Activated CD4-positive, alpha-beta T cell treated with anti-CD3 and anti-CD28 coated beads for 1 hour (primary cell): ENCODE results near the gene ABCD3.
A peak's percentile ranks its signal among the peaks of the same experiment; 100 is the strongest.

Experiments
- DNase-seq: peaks from one replicate; pipeline ENCODE4 v3.0.0-alpha.2; 2020

ABCD3 gene

DNA sequence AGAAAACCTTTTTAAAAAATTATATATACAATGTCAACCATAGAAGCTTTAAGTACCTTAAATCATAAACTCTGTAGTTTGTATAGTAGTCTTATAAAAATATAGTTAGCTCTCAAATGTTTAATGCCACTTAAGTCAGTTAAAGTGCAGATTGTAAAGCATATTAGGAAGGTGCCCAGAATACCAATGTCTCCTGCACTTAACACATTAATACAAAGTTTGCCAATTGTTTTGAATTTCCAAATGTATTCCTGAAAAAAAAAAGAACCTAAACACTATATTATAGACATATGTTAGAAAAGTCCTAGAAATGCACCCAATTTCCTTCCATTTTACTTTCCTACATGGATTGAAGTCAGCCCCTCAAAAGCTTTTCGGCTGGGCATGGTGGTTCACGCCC lies 111.2 kb downstream of the ABCD3 start:
- no peak for DNase-seq

DNA sequence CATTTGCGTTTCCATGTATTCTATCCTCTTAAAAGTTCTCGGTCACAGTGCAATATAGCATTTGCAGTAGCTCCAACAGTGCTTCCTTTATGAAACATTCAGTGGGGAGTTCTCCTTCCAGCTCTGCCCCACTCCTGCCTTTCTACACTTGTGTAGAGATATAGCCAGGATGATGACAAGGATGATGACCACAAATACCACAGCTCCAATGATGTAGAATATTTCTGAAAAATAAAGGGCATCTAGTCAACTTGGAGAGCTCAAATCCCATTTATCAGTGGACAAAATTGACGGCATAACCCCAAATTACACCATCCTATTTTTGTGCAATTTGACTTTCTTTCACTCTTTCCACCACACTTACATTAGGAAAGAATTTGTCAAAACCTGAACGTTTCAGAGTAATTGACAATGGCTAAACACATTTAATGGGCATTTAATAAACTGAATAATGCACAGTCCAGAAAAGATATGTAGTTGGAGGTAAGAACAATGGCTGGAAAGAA lies 112.2 kb downstream of the ABCD3 start:
- no peak for DNase-seq

DNA sequence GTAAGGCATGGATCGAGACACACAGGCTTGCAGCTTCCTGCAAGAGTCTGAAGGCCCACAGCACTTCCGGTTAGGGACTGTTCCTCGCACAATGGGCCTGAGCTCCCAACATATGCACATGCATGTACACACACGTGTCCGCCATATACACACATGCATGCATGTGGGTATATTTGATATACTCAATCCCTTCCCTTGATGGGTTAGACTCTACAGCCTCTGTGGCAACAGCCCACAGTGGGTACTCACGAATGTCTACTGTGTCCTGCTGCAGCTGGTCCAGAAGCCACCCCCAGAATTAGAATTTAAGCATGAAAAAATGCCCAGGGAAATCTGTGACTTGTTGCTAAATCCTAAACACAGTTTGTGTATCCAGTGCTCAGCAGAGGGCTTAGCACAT lies 113.5 kb downstream of the ABCD3 start:
- DNase-seq: no peak

DNA sequence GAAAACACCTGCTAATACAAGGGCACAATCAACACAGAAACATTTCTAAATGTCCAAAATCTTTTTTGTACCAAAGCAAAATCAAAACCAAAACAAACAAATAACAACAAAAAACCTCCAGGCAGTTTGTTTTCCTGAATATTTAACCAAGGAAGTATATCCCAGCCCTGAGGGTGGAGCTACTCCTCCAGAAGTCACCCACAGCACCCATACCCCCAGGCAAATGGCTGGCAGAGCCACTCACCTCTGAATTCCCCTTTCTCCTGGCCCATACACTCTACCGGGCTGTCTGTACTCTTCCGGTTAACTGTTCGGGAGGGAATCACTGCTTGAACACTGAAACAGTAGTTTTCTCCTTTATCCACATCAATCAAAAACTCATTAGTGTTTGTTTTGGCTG lies 113.9 kb downstream of the ABCD3 start:
- DNase-seq: no peak

DNA sequence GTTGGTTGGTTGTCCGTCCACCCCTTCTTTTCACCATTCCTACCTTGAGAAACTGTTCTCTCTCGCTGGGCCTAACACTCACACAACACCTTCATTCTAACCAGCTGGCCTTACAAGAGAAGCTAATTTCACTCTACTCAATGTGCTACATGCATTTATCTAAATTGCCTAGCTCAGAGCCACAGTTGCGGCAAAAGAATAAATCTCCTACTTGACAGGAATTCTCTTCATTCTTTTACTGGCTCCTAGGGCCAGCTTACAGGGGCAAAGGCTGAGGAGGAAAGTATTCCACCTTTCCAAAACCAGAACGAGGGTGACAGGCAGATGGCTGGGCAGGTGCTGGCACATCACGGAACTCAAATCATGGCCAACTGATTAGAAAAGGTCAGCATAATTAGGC lies 116.9 kb downstream of the ABCD3 start:
- DNase-seq: no peak

DNA sequence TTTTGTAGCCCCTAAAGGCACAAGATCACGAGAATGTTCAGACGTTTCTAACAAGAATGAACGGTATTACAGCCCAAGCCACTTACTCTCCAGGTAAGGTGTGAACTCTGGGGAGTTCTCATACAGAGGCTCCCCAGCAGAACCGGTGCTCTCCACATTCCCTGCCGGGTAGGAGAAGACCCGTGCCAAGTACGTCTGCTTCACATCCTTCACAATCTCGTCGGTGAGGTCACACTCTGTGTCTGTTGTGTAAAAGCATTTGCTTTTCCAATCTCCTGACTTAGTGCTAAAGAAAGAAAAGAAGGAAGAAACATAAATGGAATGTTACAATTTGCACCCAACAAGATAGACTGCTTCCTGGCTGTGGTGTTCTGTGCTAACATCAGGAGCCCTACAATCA lies 117.7 kb downstream of the ABCD3 start:
- DNase-seq: no peak

DNA sequence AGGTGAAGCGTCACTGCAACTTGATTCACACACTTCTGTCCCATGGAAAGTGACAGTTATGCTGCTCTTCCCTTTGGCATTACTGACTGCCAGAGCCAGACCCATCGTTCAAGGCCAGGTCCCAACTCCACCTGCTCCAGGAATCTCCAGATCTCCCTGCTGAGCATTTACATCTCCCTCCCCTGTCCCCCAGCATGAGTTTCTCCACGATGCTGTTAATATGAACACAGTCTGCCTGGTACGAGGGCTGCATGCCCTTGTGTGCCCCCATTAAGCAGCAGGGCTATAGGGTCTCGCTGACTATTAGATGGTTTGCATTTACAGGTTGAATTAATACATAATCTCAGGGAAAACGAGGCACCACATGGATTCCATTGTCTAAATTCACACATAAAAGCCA lies 119.1 kb downstream of the ABCD3 start:
- DNase-seq: no peak

DNA sequence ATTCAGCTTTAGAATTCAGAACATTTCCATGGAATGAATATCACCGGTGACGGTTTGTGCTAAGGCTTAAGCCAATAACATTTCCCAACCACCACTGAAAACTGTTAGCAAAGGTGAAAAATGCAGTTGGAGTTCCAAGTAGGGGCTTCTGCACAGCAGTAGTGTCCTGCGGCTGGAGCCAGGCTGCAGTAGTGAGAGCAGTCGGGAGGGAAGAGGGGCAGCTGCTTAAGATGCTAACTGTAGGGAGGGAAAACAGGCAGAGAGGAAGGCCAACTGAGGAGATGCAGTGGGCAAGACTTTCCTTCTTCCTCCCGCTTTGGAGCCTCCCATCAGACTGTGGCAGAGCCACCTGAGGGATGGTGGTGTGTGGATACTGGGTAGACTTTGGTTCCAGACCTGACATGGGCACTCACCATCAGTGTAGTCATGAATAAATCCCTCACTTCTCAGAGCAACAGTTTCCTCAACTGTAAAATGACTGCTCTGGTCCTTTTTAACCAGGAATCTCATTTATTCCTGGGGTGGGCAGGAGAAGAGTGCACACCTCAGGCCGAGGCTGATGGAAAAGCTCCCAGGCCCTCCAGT lies 120.1 kb downstream of the ABCD3 start:
- no peak for DNase-seq

DNA sequence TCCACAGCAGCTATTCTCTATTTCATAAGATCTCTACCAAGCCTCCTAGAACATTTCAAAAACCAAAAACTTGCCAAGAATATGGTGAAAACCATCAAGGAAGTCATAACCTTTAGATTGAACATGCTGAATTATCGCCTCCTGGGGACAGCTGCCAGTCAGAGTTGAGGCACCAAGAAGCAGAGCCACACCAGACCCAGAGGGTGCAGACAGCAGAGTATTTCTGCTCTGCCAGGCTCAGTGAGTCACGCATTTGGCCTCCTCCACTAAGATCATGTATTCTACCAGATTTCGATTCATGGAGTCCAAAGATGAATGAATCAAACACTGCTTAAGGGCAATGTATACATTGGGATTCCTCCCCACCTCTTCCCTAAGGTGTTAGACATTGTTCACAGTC lies 121.3 kb downstream of the ABCD3 start:
- no peak for DNase-seq

DNA sequence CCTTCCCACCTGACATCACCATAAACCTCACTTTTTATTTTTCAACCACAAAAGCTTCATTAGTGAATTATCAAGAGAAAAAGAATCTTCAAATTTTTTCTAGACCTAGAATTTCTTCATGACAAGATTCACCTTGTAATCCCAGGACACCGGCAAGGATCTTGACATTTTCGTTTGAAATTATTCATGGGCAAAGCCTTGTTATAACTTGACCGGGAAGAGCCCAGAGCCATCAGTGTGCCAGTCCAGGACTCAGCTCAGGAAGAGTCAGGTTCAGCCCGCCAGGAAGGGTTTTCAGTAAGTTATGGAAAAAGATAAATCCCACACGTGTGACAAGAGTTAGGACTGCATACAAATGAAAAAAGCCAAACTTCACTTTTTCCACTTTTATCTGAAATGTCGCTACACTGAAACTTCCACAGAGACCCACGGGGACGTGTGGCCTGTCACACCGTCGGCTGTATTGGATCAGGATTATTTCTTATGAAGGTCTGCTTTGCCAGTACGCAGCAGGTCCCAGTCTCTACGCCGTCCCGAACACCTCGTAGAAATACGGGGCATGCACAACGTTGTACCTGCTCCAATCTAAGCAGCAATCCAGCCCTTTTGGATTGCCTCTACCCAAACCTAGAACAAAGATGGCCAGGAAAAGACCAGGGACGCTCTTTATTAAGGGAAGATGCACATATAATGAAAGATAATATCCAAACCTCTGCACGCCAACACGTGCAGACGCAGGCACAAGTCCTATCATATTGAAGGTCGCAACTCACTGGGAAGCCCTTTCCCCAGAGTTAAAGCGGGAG lies 122.5 kb downstream of the ABCD3 start:
- DNase-seq: no peak

DNA sequence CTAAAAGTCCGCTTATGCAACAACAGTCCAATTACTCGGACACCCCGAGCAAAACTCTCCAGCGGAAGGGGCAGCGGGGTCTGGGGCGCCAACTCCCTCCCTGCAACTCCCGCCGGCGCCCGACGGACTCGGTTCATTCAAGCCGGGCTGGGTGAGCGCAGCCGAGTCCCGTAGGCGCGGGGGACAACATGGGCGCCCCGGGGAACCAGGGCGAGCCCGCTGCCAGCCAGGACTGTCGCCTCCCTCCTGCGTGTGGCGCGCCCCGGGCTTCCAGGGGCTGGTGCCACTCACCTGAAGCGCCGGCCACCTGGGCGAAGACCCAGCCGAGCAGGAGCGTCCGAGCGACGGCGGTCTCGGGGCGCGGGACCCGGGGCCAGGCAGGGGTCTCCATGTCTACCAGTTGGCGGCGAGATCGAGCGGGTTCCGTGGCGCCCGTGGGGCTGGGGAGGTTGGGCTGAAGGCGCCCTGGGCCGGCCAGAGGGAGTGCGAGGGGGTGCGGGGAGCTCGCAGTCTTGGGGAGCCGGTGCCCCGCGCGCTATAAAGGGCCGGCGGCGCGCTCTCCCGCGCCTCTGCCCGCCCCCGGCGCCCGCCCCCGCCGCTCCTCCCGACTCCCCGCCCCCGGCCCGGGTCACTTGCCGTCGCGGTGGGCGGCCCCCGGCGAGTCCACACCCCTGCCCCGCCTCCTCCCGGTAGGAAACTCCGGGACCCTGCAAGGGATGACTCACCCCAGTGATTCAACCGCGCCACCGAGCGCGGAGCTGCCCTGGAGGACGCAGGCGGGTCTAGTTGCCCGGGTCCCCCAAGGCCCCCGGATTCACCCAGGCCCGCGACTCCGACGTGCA lies 123.3 kb downstream of the ABCD3 start, which contains the start of gene F3:
TSS of gene F3 (minus strand) at position 514 of the 842 bp plus-strand sequence. CDS start at position 391, 123 bp downstream.
- DNase-seq: peak; percentile 41

DNA sequence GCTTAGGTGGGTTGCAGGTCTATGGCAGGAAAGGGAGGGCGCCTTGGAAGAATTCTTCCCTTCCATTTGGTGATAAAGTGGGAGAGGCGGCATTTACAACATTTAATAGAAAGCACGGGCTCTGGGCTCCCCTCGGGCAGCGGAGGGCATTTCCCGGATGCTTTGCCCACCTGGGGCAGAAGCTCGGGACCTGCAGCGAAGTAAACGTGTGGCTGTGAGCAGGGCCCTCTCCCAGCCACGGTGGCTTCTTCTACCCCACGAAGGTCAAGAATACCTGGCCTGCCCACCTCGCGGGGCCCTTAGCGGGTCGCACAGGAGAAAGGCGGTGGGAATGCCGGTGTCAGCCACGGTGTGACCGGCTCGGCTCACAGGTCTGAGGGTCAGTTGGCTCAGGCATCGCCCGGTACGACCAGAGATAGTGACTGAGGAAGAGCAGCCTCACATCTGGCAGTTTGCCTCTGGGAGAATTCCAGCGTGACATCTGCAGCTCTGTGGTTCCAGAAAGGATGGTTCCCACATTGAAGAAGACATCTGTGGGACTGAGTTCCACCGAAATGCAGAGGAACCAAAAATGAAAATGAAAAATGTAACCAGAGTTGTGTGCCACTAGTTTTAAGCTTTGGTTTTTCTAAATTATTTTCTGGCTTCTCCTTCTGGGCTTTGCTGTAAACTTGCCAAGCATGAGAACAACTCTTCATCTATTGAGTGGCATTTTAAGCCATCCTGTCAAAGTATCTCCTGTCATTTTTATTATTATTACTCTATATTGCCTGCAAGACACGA lies 124.1 kb downstream of the ABCD3 start:
- no peak for DNase-seq

DNA sequence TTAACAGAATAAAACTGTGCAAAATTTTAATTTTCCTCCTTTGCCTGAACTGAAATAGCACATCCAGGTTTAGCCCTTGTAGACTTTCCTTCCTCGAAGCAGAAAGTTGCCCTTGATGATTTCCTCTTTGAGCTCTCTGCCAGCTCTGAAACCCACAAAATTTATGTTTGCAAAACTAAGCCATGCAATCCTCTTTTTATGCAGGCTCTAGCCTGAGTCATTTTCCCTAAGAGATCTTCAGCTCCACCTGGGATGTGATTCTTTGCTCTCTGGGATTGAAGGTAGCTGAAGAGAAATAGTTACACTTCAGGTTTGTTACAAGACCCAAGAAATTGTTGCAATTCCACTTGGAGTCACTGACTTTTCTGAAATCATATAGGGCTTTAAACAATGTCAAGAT lies 124.8 kb downstream of the ABCD3 start:
- no peak for DNase-seq

DNA sequence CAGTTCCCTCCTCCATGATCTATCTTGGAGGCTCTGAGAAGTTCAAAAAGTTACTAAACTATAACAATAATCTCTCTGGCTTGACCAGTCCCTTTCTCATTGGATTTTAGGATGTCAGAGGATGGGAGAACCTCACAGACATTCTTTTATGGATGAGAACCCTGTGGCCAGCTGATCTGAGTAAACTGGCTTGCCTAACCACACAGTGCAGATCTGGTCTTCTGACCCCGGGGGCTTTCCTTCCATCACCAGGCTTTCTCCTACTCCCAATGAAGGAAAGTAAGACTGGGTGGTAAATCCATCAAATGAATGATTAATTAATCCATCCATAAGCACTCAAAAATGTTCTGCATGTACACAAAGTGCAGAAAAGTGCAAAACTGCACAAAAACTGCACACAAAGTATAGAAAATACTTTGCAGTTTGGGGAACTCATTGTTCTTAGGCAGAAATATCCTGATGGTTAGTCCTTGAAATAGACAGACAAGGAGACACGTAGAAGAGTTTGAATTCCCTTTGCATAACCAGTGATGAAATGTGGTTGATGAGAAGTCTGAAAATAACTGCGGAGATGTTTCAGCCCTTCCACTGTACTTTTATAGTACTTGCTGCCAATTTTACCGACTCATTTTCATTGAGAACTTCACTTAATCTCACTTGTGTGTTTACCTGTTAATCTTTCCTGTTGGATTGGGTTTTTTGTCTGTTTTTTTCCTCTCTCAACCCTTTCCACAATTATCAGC lies 125.9 kb downstream of the ABCD3 start:
- no peak for DNase-seq

DNA sequence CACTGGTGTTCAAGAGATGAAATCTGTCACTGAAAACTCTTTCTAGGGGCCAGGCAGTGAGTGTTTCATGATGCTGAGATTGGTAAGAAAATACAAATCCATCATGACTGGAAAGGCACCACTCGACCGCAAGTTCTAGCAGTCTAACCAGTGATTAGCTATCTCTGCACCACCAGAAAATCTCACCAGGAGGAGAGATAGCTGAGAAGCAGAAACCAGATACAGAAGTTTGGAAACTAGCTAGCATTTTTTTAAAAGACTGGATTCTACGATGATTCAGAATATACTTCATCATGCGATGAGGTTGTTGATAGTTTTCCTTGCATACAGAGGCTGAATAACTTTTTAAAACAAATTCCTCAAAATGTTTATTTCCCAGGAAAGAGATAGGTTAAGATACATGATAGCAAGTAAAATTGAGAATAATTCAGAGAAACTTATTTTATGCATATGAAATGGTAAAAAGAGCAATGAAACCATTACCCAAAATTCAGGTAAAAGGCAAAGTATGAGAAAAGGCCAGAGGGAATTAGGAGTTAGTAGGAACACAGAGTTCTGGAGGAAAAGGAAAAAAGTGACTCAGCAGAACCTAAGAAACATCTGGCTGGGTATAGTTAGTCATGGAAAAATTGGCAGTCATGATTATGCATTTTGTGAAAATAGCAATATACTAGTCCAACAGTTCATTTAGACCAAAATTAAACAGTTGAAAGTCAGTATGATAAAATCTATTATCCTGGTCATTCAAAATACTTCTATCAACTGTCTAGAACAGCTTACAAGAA lies 126.7 kb downstream of the ABCD3 start:
- DNase-seq: no peak

DNA sequence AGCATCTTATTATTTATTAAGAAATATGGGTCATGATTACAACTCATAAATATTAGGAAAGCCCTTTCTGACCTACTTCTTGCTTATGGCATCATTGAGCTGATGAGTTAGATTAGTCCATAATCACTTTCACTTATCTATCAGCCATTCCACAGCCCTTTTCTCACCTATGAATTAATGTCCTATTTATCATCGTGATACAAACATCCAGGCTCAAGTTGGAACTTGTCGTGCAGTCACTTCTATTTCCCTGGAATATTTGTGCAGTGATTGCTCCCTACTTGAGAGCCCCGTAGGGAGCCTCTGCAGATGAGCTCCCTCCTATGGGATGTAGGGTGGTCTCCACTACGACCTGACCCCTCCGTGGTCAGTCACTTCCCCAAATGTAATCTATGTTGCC lies 131.5 kb downstream of the ABCD3 start:
- no peak for DNase-seq

DNA sequence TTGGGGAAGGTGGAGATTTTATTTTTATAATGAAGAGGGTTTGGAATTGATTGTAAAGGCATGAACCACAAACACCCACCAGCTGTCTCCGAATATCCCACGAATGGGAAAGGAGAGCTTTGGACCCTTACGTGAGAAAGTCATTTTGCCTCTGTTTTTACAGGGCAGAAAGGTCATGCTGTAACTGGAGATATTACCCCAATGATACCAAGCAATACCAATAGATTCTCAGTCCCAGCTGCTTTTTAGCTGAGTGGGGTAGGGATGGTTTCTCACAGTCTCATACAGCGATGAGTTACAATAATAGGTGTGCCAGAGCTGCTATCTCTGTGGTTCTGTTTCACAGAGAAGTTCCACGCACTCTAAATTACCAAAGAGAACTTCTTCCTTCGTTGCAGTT lies 132.2 kb downstream of the ABCD3 start:
- DNase-seq: no peak

DNA sequence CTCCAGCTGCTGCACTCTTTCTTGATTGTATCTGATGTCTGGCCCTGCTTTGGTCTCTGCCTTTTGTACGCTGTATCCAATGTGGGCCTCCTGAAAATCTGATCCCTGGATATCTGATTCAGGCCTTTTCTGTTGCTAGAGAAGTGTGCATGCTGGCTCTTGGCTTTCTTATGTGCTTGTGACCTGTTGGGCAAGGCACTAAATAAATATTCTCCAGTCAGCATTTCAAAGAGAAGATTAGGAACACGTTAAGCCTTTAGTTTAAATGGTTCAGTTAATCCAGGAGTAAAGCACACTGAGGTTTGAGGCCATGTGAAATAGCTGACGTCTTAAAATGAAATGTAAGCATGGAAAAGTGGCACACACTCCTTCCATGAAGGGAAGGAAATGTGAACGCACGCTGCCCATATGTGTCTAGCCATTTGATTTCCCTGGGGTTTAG lies 132.6 kb downstream of the ABCD3 start:
- DNase-seq: no peak

DNA sequence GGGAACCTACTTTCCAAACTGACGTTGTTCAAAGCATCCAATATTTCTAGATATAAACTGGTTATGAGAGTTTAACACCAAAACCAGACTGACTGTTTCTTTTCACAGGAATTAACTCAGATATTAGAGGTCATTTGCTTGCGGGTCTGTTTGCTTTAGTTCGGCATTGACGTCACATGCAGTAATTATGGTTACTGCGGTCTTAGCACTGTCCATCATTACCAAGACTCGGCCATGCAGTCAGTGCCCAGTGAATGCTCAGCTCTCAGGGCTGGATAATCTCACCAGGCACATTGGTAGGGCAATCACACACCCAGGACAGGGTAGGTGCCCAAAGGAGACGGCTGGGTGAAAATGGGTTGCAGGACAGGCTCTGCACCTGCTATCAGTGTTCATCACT lies 133.3 kb downstream of the ABCD3 start:
- no peak for DNase-seq

DNA sequence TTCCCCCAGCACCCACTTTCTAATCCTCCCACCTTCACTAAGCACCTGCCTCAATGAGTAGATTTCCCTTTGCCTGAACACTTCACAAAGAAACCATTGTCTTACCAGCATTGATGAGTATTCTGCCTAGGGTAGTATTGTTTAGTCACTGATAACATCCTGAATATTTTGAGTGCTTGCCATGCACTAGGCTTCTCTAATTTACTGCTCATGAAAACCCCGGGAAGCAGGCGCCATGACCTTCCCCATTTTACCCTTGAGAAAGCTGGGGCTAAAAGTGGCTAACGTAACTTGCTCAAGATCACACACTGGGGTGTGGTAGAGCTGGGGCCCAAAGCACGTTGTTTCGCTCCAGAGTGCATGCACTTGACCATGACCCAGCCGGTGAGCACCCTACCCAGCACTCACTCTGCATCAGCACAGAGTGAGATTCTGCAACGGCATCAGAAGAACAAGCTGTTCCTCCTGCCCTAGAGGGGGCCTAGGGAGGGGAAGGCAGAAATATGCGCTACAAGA lies 133.9 kb downstream of the ABCD3 start:
- DNase-seq: no peak

DNA sequence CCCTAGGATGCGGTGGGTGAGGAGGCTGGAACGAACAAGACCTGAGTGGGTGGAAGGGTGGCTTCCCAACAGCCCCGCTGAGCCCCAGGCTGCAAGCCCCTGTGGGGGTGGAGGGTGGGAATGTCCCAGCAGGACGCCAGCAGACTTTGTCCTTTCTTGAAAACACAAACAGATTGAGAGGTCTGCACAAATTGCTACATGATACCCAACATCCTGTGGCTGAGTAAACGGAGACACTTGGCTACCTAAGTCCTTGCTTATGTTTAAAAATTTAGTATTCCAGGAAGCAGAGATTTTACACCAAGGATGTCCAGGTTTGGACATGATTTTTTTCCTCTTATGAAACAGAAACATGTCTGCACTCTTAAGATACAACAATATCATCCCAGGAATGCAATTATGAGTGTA lies 135.1 kb downstream of the ABCD3 start:
- DNase-seq: no peak
